H1 (cell line): ENCODE results near the gene STRA8. TPM values are rescaled to one million over a fixed set of nuclear protein-coding genes. Genes with fewer than 3 reads are reported as not detected.

Experiments used
- CTCF ChIA-PET: fragments of 300-600 bp; sonication (Branson Sonifier 250); formaldehyde crosslinking; loops from one replicate; lab custom pipeline; 2021; ENCODE audit not compliant: partially characterized antibody; lab: Charles Lee
- POLR2A ChIA-PET: fragments of 300-600 bp; sonication (Branson Sonifier 250); formaldehyde crosslinking; loops from one replicate; lab custom pipeline; 2021; ENCODE audit warnings: inconsistent platforms; ENCODE audit not compliant: partially characterized antibody; lab: Charles Lee
- DNase-seq, 2 experiments: peaks; one replicate each; pipeline versions ENCODE4 v3.0.0 to v3.0.0-alpha.2; 2010 to 2022; ENCODE audit warnings: low spot score in 2 of 2, low read depth in 1 of 2, mixed read lengths in 1 of 2
- FAIRE-seq: peaks from 2 replicates; lab custom pipeline; 2011; peaks lifted over from hg19 to GRCh38; lab: Jason Lieb, UNC
- H2AFZ ChIP-seq: 2 replicates; pipeline ENCODE4 v1.8.1; 2012; ENCODE audit warnings: low read length, inconsistent platforms
- H2AK5ac ChIP-seq: 2 replicates; pipeline ENCODE4 v1.6.1; 2013; ENCODE audit warnings: low read depth, low read length
- H2BK120ac ChIP-seq: replicated peaks from 2 replicates; pipeline ENCODE3; 2013; ENCODE audit warnings: low read depth, low read length, inconsistent platforms
- H2BK12ac ChIP-seq: 2 replicates; pipeline ENCODE4 v1.6.1; 2013; ENCODE audit warnings: low read depth, low read length
- H2BK15ac ChIP-seq: 2 replicates; pipeline ENCODE4 v1.6.1; 2013; ENCODE audit warnings: low read length
- H2BK20ac ChIP-seq: 2 replicates; pipeline ENCODE4 v1.6.1; 2013; ENCODE audit warnings: low read length
- H2BK5ac ChIP-seq: 2 replicates; pipeline ENCODE4 v1.6.1; 2013; ENCODE audit warnings: low read depth, low read length
- H3K14ac ChIP-seq: 2 replicates; pipeline ENCODE4 v1.6.1; 2013; ENCODE audit warnings: inconsistent platforms; ENCODE audit not compliant: insufficient read length
- H3K18ac ChIP-seq: 2 replicates; pipeline ENCODE4 v1.6.1; 2013; ENCODE audit warnings: low read length; ENCODE audit errors: extremely low read depth
- H3K23ac ChIP-seq: 2 replicates; pipeline ENCODE4 v1.6.1; 2013; ENCODE audit warnings: inconsistent platforms; ENCODE audit not compliant: insufficient read length
- H3K23me2 ChIP-seq: 2 replicates; pipeline ENCODE4 v1.6.1; 2013; ENCODE audit warnings: low read depth, low read length
- H3K27ac ChIP-seq: 2 replicates; pipeline ENCODE4 v1.6.1; 2011; ENCODE audit warnings: low read depth, low read length, inconsistent platforms
- H3K27me3 ChIP-seq, 4 experiments: replicated peaks in 1 of 4; 1 replicate in 1 of 4; 2 replicates in 3 of 4; pipeline versions ENCODE4 v1.6.1 to v1.8.1; 2011 to 2013; ENCODE audit warnings: low read length in 3 of 4, mild to moderate bottlenecking in 3 of 4, inconsistent platforms in 2 of 4, mixed read lengths in 2 of 4, moderate library complexity in 1 of 4; ENCODE audit not compliant: control insufficient read depth in 3 of 4, insufficient read depth in 3 of 4; ENCODE audit errors: extremely low read depth in 1 of 4
- H3K36me3 ChIP-seq, 4 experiments: 2 replicates each; pipeline versions ENCODE4 v1.6.1 to v1.8.1; 2011 to 2013; ENCODE audit warnings: mild to moderate bottlenecking in 4 of 4, low read length in 3 of 4, moderate library complexity in 2 of 4, control low read depth in 1 of 4, inconsistent platforms in 1 of 4; ENCODE audit not compliant: insufficient read depth in 4 of 4, control insufficient read depth in 2 of 4
- H3K4ac ChIP-seq: replicated peaks from 2 replicates; pipeline ENCODE3; 2013; ENCODE audit warnings: low read length, low read depth, mixed read lengths, inconsistent platforms; ENCODE audit not compliant: insufficient read length
- H3K4me1 ChIP-seq, 4 experiments: replicated peaks in 1 of 4; 1 replicate in 1 of 4; 2 replicates in 3 of 4; pipeline versions ENCODE4 v1.6.1 to v1.8.1; 2011 to 2013; ENCODE audit warnings: low read length in 3 of 4, inconsistent platforms in 2 of 4, mixed read lengths in 1 of 4; ENCODE audit not compliant: insufficient read depth in 4 of 4, control insufficient read depth in 3 of 4
- H3K4me2 ChIP-seq, 2 experiments: 2 replicates each; pipeline versions ENCODE4 v1.6.1 to v1.8.1; 2011 to 2013; ENCODE audit warnings: low read depth in 2 of 2, low read length in 2 of 2, control low read depth in 1 of 2, inconsistent platforms in 1 of 2, mild to moderate bottlenecking in 1 of 2; ENCODE audit not compliant: insufficient read depth in 1 of 2
- H3K4me3 ChIP-seq, 4 experiments: fragments of 200-600, 300-600 bp in 1 of 4; sonication (generic), shearing (Covaris generic), sonication (Bioruptor Twin) in 1 of 4; 2 replicates each; pipeline versions ENCODE4 v1.5.1 to v1.8.1; 2011 to 2016; ENCODE audit warnings: low read length in 4 of 4, low read depth in 3 of 4, control low read depth in 2 of 4, inconsistent platforms in 2 of 4, mild to moderate bottlenecking in 2 of 4, mixed read lengths in 1 of 4, moderate library complexity in 1 of 4; ENCODE audit not compliant: insufficient read depth in 2 of 4; ENCODE audit errors: extremely low read depth in 1 of 4
- H3K56ac ChIP-seq: replicated peaks from 2 replicates; pipeline ENCODE3; 2013; ENCODE audit warnings: low read depth, mild to moderate bottlenecking, mixed read lengths, low read length, inconsistent platforms; ENCODE audit not compliant: insufficient read length
- H3K79me1 ChIP-seq: 2 replicates; pipeline ENCODE4 v1.6.1; 2013; ENCODE audit warnings: low read depth, low read length, control low read depth
- H3K79me2 ChIP-seq, 2 experiments: 2 replicates each; pipeline versions ENCODE4 v1.6.1 to v1.8.1; 2012 to 2013; ENCODE audit warnings: low read length in 2 of 2, mild to moderate bottlenecking in 2 of 2, inconsistent platforms in 1 of 2; ENCODE audit not compliant: insufficient read depth in 2 of 2, control insufficient read depth in 1 of 2
- H3K9ac ChIP-seq, 4 experiments: replicated peaks in 1 of 4; 1 replicate in 1 of 4; 2 replicates in 3 of 4; pipeline versions ENCODE4 v1.6.1 to v1.8.1; 2011 to 2013; ENCODE audit warnings: low read depth in 3 of 4, low read length in 3 of 4, control low read depth in 2 of 4, mild to moderate bottlenecking in 2 of 4, moderate library complexity in 2 of 4, inconsistent platforms in 1 of 4; ENCODE audit errors: extremely low read depth in 1 of 4
- H3K9me3 ChIP-seq, 2 experiments: 2 replicates each; pipeline versions ENCODE4 v1.6.1 to v1.8.1; 2012 to 2013; ENCODE audit warnings: mild to moderate bottlenecking in 2 of 2, moderate library complexity in 2 of 2, control low read depth in 1 of 2, inconsistent platforms in 1 of 2, low read depth in 1 of 2, low read length in 1 of 2, mixed read lengths in 1 of 2; ENCODE audit not compliant: insufficient read depth in 2 of 2
- H4K20me1 ChIP-seq, 2 experiments: replicated peaks in 1 of 2; 2 replicates each; pipeline versions ENCODE3 to v1.8.1; 2011 to 2013; ENCODE audit warnings: inconsistent platforms in 2 of 2, low read length in 2 of 2, mild to moderate bottlenecking in 1 of 2; ENCODE audit not compliant: insufficient read depth in 2 of 2, control insufficient read depth in 1 of 2
- H4K5ac ChIP-seq: 2 replicates; pipeline ENCODE4 v1.6.1; 2013; ENCODE audit warnings: low read length, low read depth, mixed read lengths, inconsistent platforms; ENCODE audit not compliant: insufficient read length
- H4K8ac ChIP-seq: 2 replicates; pipeline ENCODE4 v1.8.0; 2013; ENCODE audit warnings: mild to moderate bottlenecking, moderate library complexity, low read length, inconsistent platforms; ENCODE audit not compliant: insufficient read depth; ENCODE audit errors: extremely low read depth
- H4K91ac ChIP-seq: replicated peaks from 2 replicates; pipeline ENCODE3; 2013; ENCODE audit warnings: low read length, mixed read lengths, inconsistent platforms; ENCODE audit not compliant: insufficient read length
- CTCF ChIP-seq, 3 experiments: IDR thresholded peaks; 1 replicate in 2 of 3; 2 replicates in 1 of 3; pipeline versions ENCODE4 v1.5.1 to v1.6.1; 2011; ENCODE audit warnings: low read length in 3 of 3, mild to moderate bottlenecking in 3 of 3, inconsistent platforms in 2 of 3, low read depth in 1 of 3, moderate library complexity in 1 of 3; ENCODE audit not compliant: insufficient read depth in 1 of 3; ENCODE audit errors: control extremely low read depth in 1 of 3
- EZH2 ChIP-seq: fragments of 200-600 bp; sonication (generic); IDR thresholded peaks from 2 replicates; pipeline ENCODE4 v1.7.1; 2012; ENCODE audit warnings: low read depth, mild to moderate bottlenecking, moderate library complexity, low read length, inconsistent platforms; ENCODE audit not compliant: severe bottlenecking
- KDM1A ChIP-seq: fragments of 200-600, 300-600 bp; sonication (generic); IDR thresholded peaks from 2 replicates; pipeline ENCODE4 v1.7.1; 2016; ENCODE audit warnings: mild to moderate bottlenecking, low read length, borderline replicate concordance
- MAFK ChIP-seq: IDR thresholded peaks from 2 replicates; pipeline ENCODE4 v1.6.1; 2012; ENCODE audit warnings: low read depth, mild to moderate bottlenecking, improper control_type of control experiment, low read length
- MAX ChIP-seq: IDR thresholded peaks from 2 replicates; pipeline ENCODE4 v1.6.1; 2012; ENCODE audit warnings: inconsistent platforms
- RBBP5 ChIP-seq: IDR thresholded peaks from 2 replicates; pipeline ENCODE4 v1.7.1; 2012; ENCODE audit warnings: low read depth, mild to moderate bottlenecking, inconsistent platforms, low read length, moderate library complexity, borderline replicate concordance
- TEAD4 ChIP-seq: IDR thresholded peaks from 2 replicates; pipeline ENCODE4 v1.6.1; 2012; ENCODE audit warnings: low read depth, low read length, inconsistent platforms, mixed read lengths
- ZNF274 ChIP-seq: IDR thresholded peaks from 2 replicates; pipeline ENCODE4 v1.7.0; 2012; ENCODE audit warnings: low read length, borderline replicate concordance; ENCODE audit errors: extremely low read depth
- WGBS, 2 experiments: shearing (Covaris generic) in 1 of 2; methylation state at CpG; one replicate each; pipeline versions ENCODE4 v1.1.6 to v1.1.7; 2013 to 2015; ENCODE audit warnings: low lambda C conversion rate in 2 of 2, mixed read lengths in 2 of 2, inconsistent platforms in 1 of 2, low coverage in 1 of 2, missing lambda C conversion rate in 1 of 2; ENCODE audit not compliant: insufficient replicate concordance in 2 of 2, insufficient coverage in 1 of 2, insufficient read length in 1 of 2; ENCODE audit errors: extremely low coverage in 1 of 2, missing lambda C conversion rate in 1 of 2; 5-methylcytosine and 5-hydroxymethylcytosine counted together
- polyA plus RNA-seq, 7 experiments: library from polyadenylated mRNA; depleted of rRNA in 3 of 7; stranded (reverse) in 5 of 7; unstranded in 2 of 7; fragments of >200 nt in 5 of 7; fragments of 200-250 nt in 2 of 7; gene quantifications; 1 replicate in 5 of 7; 2 replicates in 1 of 7; 4 replicates in 1 of 7; pipeline versions ENCODE4 v1.2.1 to v1.2.3, GENCODE V29; 2011 to 2013; ENCODE audit warnings: missing spikeins in 2 of 7, mixed read lengths in 2 of 7
- total RNA-seq: library from RNA; stranded (reverse); fragmentation: NEBNext Ultra II Directional; extraction: Animal tissue kit (Norgen Biotek cat#: 25700); gene quantifications from 2 replicates; pipeline ENCODE4 v1.2.1, GENCODE V29; 2021

The STRA8 gene
- total and polyA plus RNA-seq, 2 of the 8 experiments (the other 6 are each of a cell fraction or from before 2014, with no cell fraction given) = not detected

GRCh38 chr7:135238112-135238744, 4.6 kb downstream of the STRA8 start:
- no peak overlapping the region for H3K14ac ChIP-seq
- H3K23ac ChIP-seq = no peak overlapping the region
- peaks cover 0 to 9% (median 1%) of the 10 kb centered on the region in 4 experiments; a peak in 5 of 7 replicates for H3K4me1 ChIP-seq
- H3K23me2 ChIP-seq = no peaks in the 10 kb centered on the region
- H3K4me2 ChIP-seq = no peak overlapping the region
- no peak overlapping the region; the same call in 1 of the 2 replicates for H4K8ac ChIP-seq
- H3K36me3 ChIP-seq = no peaks in the 10 kb centered on the region
- no peak overlapping the region for H3K18ac ChIP-seq
- no peak overlapping the region for H2BK120ac ChIP-seq
- no peak overlapping the region for H2AK5ac ChIP-seq
- H3K79me2 ChIP-seq = no peaks in the 10 kb centered on the region
- H3K27me3 ChIP-seq = no peaks in the 10 kb centered on the region
- H3K4me3 ChIP-seq = no peak overlapping the region
- H4K20me1 ChIP-seq = no peaks in the 10 kb centered on the region
- FAIRE-seq (no peak), DNase-seq (peak in 1 of 2 experiments; percentile 84)
- H2BK12ac ChIP-seq = no peak overlapping the region
- no peak overlapping the region; the same call in 1 of the 2 replicates for H2AFZ ChIP-seq
- H3K4ac ChIP-seq = no peak overlapping the region
- no peak overlapping the region for H2BK20ac ChIP-seq
- H4K5ac ChIP-seq = no peak overlapping the region
- no peaks in the 10 kb centered on the region for H3K79me1 ChIP-seq
- no peak overlapping the region for H3K56ac ChIP-seq
- 92% methylated on average over 11 of the region's 11 CpGs; no CpG with 5 or more reads in 1 of the 2 experiments for WGBS, 2 experiments
- no peak overlapping the region for H3K9ac ChIP-seq
- H2BK5ac ChIP-seq = no peak overlapping the region
- H3K9me3 ChIP-seq = no peaks in the 10 kb centered on the region
- ChIA-PET CTCF (interaction anchor here (0.5 to 2.2 kb wide), 16 partner anchors 10 to 289 kb away, joined by 3 to 10 read pairs (median 3); no protein-coding TSS in a partner anchor), POLR2A (interaction anchor here (1.3 kb wide), 1 partner anchor 74 kb away, joined by 3 read pairs; no protein-coding TSS in a partner anchor)
- H4K91ac ChIP-seq = no peak overlapping the region
- no peak overlapping the region for H2BK15ac ChIP-seq
- no peak overlapping the region for H3K27ac ChIP-seq
- no peak for TF ChIP-seq RBBP5
- TF ChIP-seq MAX = peak; percentile 33; the same call in 1 of the 2 replicates
- peak; percentile 75 to 93 (median 83) for TF ChIP-seq CTCF (IDR thresholded peaks at IDR 0.05; ENCODE audit: control extremely low read depth in 1 of 3, insufficient read depth in 1 of 3, low read depth in 1 of 3, low read length in 3 of 3)
- 0 out of 2 replicates have a peak, but pooled peaks have one; percentile 24 for TF ChIP-seq TEAD4
- no peak for TF ChIP-seq EZH2
- TF ChIP-seq MAFK = no peak
- 0 out of 2 replicates have a peak, but pooled peaks have one; percentile 27 for TF ChIP-seq KDM1A
- TF ChIP-seq ZNF274 = no peak
